ENCODE data around the gene ARHGEF11. TPM values are rescaled to one million over a fixed set of nuclear protein-coding genes. Genes with fewer than 3 reads are reported as not detected.

Gene ARHGEF11
- total RNA-seq, 1 experiment from 2014 or later = 41.1 TPM

GRCh38 chr1:156925154-156926010 lies 120.2 kb downstream of the ARHGEF11 start:
- Histone ChIP-seq H3K23me2 (ENCODE audit: insufficient read length, low read depth, low read length, poor library complexity, severe bottlenecking) (peaks cover 16% of the 10 kb centered on the region), H3K79me1 (ENCODE audit: insufficient read depth, low read depth, low read length, poor library complexity, severe bottlenecking) (no peaks in the 10 kb centered on the region), H3K23ac (ENCODE audit: insufficient read length, low read depth, low read length) (no peak overlapping the region), H4K5ac (ENCODE audit: insufficient read length, low read depth, low read length) (no peak overlapping the region), H2AFZ (ENCODE audit: low read length) (no peak overlapping the region), H4K8ac (replicated peaks; ENCODE audit: insufficient read length, low read depth, low read length) (no peak overlapping the region), H2BK12ac (ENCODE audit: insufficient read length, low read depth, low read length) (no peak overlapping the region), H3K56ac (ENCODE audit: insufficient read length, low read depth, low read length) (no peak overlapping the region), H3K14ac (ENCODE audit: insufficient read depth, low read length) (no peak overlapping the region), H2BK120ac (ENCODE audit: low read depth, low read length, poor library complexity, severe bottlenecking) (no peak overlapping the region), H3K4me2 (ENCODE audit: insufficient read depth, insufficient read length, low read length) (no peak overlapping the region), H3K9ac (ENCODE audit: extremely low read depth, insufficient read length, low read length) (no peak overlapping the region), H3K9me3 (ENCODE audit: control insufficient read depth, low read depth, low read length) (no peaks in the 10 kb centered on the region), H3K79me2 (ENCODE audit: insufficient read depth, low read length) (no peaks in the 10 kb centered on the region), H3T11ph (ENCODE audit: low read length) (no peak overlapping the region), H2BK5ac (ENCODE audit: insufficient read length, low read length) (no peak overlapping the region), H4K20me1 (ENCODE audit: control insufficient read depth, insufficient read depth, insufficient read length) (no peaks in the 10 kb centered on the region), H2BK20ac (ENCODE audit: low read depth, low read length, poor library complexity, severe bottlenecking) (no peak overlapping the region), H3K27me3 (ENCODE audit: insufficient read depth, low read length) (peaks cover 69% of the 10 kb centered on the region), H3K18ac (ENCODE audit: insufficient read length, low read depth, low read length) (no peak overlapping the region), H4K91ac (ENCODE audit: insufficient read length, low read depth, low read length) (no peak overlapping the region), H3K27ac (ENCODE audit: insufficient read length, low read depth, low read length) (no peak overlapping the region), H2AK5ac (ENCODE audit: insufficient read length, low read length) (no peak overlapping the region), H2BK15ac (ENCODE audit: low read depth, low read length) (no peak overlapping the region), H3K4ac (ENCODE audit: low read depth, low read length) (no peak overlapping the region), H3K4me1 (ENCODE audit: insufficient read depth, low read length) (no peaks in the 10 kb centered on the region)
- no peak for TF ChIP-seq CTCF (conservative IDR thresholded peaks at IDR 0.05)
- peak overlapping the region in 1 of 2 experiments; percentile 57; a peak in 2 of 5 replicates for H3K4me3 Mint-ChIP-seq
- H3K36me3 Mint-ChIP-seq (ENCODE audit: insufficient read depth in 1 of 3, low read depth in 3 of 3) = no peaks in the 10 kb centered on the region; a peak in 1 of 7 replicates
- H3K27me3 Mint-ChIP-seq (ENCODE audit: low read depth) = peaks cover 100% of the 10 kb centered on the region
- H3K4me1 Mint-ChIP-seq = peaks cover 21 to 37% of the 10 kb centered on the region in 2 experiments
- no CpG with 5 or more reads among the region's 5 CpGs for WGBS (ENCODE audit: extremely low coverage, insufficient read length, low lambda C conversion rate)
- H3K9me3 Mint-ChIP-seq = peaks cover 0 to 3% of the 10 kb centered on the region in 2 experiments; a peak in 1 of 5 replicates
- DNase-seq = no peak
- H3K27ac Mint-ChIP-seq = no peak overlapping the region

Measured in H9 (cell line).